Measurements from ENCODE around the gene TBC1D10B. TPM values are rescaled to one million over a fixed set of nuclear protein-coding genes. Genes with fewer than 3 reads are reported as not detected.
A peak's percentile ranks its signal among the peaks of the same experiment; 100 is the strongest.

The TBC1D10B gene
- total RNA-seq, 1 donor from 2014 or later: 36.0 TPM

DNA sequence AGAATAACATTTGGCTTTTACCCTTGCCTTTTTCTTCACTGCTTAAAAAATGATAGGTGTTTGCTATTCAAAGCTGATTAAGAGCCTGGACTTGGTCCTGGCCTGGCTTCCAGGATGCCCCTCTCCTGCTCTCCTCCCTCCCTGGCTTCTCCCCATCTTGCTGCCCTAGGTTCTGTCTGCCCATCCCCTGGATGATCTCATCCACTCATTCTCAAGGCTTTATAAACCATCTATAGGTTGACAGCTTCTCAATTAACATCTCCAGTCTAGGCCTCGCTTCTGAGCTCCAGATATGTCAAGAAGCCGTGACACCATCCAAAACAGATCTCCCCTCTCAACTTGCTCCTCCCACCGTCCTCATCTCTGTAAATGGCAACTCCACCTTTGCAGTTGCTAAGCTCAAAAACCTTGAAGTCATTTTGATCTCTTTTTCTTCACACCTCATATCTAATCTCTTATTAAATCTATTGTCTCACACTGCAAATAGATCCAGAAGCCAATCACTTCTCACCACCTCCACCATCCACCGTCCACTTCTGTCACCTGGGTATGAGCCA lies 45.8 kb upstream of the TBC1D10B start:
- peaks cover 4% of the 10 kb centered on the region for H3K36me3 ChIP-seq
- intact Hi-C loops (cut with DNase I): no loop called here
- TF ChIP-seq, protein P1, sequence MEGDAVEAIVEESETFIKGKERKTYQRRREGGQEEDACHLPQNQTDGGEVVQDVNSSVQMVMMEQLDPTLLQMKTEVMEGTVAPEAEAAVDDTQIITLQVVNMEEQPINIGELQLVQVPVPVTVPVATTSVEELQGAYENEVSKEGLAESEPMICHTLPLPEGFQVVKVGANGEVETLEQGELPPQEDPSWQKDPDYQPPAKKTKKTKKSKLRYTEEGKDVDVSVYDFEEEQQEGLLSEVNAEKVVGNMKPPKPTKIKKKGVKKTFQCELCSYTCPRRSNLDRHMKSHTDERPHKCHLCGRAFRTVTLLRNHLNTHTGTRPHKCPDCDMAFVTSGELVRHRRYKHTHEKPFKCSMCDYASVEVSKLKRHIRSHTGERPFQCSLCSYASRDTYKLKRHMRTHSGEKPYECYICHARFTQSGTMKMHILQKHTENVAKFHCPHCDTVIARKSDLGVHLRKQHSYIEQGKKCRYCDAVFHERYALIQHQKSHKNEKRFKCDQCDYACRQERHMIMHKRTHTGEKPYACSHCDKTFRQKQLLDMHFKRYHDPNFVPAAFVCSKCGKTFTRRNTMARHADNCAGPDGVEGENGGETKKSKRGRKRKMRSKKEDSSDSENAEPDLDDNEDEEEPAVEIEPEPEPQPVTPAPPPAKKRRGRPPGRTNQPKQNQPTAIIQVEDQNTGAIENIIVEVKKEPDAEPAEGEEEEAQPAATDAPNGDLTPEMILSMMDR (IDR thresholded peaks at IDR 0.05): no peak
- no peaks in the 10 kb centered on the region for H3K9me3 ChIP-seq
- no peaks in the 10 kb centered on the region for H3K27me3 ChIP-seq
- H3K4me3 ChIP-seq: no peak overlapping the region
- peaks cover 10% of the 10 kb centered on the region for H3K4me1 ChIP-seq
- ATAC-seq: no peak
- no peak for DNase-seq
- H3K27ac ChIP-seq: no peak overlapping the region

DNA sequence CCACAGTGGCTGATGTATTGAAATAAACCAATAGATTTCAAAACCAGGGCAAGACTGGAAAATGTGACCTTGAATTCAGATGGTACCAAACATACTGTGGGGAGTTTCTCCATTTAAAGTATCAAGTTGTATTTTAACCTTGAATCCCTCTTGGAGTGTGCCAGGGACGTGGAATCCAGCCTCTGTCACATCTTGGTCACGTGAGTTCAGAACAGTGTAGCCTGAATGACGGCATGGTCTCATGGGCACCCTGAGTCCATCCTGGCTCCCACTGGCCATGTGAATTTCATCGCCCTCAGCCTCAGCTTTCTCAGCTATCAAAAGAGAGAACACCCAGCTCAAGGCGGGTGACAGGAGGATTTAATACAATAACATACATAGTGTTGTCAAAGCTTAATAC lies 43.9 kb upstream of the TBC1D10B start:
- H3K27ac ChIP-seq: no peak overlapping the region
- ATAC-seq (no peak), DNase-seq (no peak)
- no peaks in the 10 kb centered on the region for H3K9me3 ChIP-seq
- TF ChIP-seq, protein P1 (IDR thresholded peaks at IDR 0.05): no peak
- no peaks in the 10 kb centered on the region for H3K27me3 ChIP-seq
- no peak overlapping the region for H3K4me3 ChIP-seq
- peaks cover 17% of the 10 kb centered on the region for H3K4me1 ChIP-seq
- H3K36me3 ChIP-seq: peaks cover 4% of the 10 kb centered on the region
- intact Hi-C loops (cut with DNase I): no loop called here

DNA sequence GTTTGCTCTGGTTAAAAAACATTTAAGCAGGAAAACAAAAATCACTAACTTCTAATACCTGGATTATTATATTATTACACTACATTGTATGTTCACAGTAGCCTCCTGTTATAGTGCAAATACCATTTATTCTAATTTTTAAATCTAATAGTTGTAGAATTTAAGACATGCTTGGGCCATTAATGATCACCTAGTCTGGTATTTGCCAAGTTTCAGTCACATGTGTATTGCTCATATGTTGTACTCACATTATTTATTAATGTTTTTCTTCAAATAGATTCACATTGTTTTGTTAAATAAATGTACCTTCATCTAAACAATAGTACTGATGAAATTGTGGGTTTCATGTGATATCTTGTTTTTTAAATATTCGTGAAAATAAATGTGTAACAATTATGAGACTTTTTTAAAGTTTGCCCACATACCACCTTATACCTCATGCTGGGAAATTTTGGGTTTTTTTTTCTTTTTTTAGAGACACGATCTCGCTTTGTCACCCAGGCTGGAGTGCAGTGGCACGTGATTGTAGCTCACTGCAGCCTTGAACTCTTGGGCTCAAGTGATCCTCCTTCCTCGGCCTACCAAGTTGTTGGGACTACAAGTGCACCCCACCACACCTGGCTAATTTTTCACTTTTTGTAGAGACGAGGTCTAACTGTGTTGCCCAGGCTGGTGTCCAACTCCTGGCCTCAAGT lies 43.0 kb upstream of the TBC1D10B start:
- no peaks in the 10 kb centered on the region for H3K27me3 ChIP-seq
- intact Hi-C loops (cut with DNase I): no loop called here
- H3K4me3 ChIP-seq: no peak overlapping the region
- no peaks in the 10 kb centered on the region for H3K9me3 ChIP-seq
- peaks cover 22% of the 10 kb centered on the region for H3K4me1 ChIP-seq
- ATAC-seq (no peak), DNase-seq (no peak)
- H3K36me3 ChIP-seq: peaks cover 4% of the 10 kb centered on the region
- TF ChIP-seq, protein P1 (IDR thresholded peaks at IDR 0.05): no peak
- H3K27ac ChIP-seq: no peak overlapping the region

DNA sequence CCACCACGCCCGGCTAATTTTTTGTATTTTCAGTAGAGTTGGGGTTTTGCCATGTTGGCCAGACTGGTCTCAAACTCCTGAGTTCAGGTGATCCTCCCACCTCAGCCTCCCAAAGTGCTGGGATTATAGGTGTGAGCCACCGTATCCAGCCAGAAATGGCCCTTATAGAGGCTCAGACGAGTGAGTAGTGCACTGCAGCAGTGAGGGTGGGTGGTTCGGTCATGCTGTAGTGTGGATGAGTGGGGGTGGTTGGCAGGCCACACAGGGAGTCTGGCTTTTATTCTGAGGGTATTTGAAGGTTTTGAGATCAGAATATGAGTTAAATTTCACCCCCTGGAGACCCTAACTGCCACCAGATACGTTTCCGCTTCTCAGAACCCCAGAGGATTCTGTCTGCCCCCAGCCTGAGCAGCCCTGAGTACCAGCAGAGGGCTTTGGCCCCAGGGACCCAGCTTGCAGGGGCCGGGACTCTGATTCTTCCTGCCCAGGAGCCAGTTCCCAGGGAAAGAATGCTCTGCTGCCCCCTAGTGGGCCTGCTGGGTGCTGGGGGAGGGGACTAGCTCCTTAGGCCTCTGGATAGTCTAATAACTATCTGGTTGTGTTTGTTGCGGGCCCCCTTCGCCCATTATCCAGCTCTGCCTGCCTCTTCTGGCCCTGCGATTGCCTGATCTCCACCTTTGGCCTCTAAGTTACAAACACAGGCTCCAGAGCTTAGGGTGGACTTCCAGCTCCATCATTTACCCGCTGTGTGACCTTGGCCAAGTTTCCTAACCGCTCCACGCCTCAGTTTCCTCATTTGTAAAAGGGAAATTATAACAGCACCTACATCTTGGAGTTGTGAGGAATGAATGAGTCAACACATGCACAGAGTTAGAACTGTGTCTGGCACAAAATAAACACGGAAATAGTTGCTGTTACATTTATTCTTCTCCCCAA lies 39.1 kb upstream of the TBC1D10B start:
- Histone ChIP-seq H3K36me3 (peaks cover 4% of the 10 kb centered on the region), H3K27me3 (no peaks in the 10 kb centered on the region), H3K4me3 (no peak overlapping the region), H3K27ac (no peak overlapping the region), H3K4me1 (peaks cover 21% of the 10 kb centered on the region), H3K9me3 (no peaks in the 10 kb centered on the region)
- intact Hi-C loops (cut with DNase I): no loop called here
- ATAC-seq (peak; percentile 87), DNase-seq (peak; percentile 94)
- TF ChIP-seq, protein P1 (IDR thresholded peaks at IDR 0.05): peak; percentile 95

DNA sequence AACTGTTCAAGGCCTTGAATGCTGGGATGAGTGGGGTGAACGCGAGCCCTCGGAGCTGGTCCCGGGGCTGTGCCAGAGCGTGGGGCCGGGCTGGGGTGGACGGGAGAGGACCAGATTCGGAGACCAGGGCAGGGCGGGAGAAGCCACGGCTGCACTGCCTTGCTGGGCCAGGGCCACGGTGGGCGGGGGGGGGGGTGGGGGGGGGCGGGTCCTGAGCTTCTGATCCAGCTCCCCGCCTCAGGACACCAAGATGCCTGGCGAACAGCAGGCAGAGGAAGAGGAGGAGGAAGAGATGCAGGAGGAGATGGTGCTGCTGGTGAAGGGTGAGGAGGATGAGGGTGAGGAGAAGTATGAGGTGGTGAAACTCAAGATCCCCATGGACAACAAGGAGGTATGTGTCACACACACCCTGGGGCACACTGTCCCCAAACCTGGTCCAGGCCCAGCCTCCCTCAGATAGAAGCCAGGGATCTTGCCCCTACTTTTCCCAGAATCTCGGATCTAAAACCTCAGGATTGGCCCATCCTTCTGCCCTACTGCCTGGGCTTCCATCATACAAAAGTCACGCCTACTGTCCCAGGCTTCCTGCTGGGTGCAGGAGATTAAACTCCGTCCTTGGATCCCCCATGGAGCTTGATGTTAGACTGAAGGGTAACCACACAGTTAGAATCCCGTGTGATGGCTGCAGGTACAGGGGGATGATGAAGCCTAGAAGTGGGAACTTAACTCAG lies 37.7 kb upstream of the TBC1D10B start:
- no peak for ATAC-seq
- peak overlapping the region; percentile 77 for H3K27ac ChIP-seq
- intact Hi-C loops (cut with DNase I): no loop called here

More for the DNA sequence above, 37.7 kb upstream of the TBC1D10B start:
- Histone ChIP-seq H3K4me1 (peaks cover 21% of the 10 kb centered on the region), H3K4me3 (peak overlapping the region; percentile 62), H3K36me3 (peaks cover 4% of the 10 kb centered on the region), H3K9me3 (no peaks in the 10 kb centered on the region), H3K27me3 (no peaks in the 10 kb centered on the region)
- TF ChIP-seq, protein P1 (IDR thresholded peaks at IDR 0.05): no peak
- no peak for DNase-seq
